ENCODE data around the gene P2RY8. TPM values are rescaled to one million over a fixed set of nuclear protein-coding genes. Genes with fewer than 3 reads are reported as not detected.

The P2RY8 gene
- total and polyA plus RNA-seq, 4 donors = 0.51 to 8.3 (median 4.4) TPM

GRCh38 chrX:1442016-1442665 is 94.8 kb downstream of the P2RY8 start:
- ATAC-seq (ENCODE audit: insufficient read depth, low FRiP score) (no peak), DNase-seq (no peak)
- H3K27ac ChIP-seq (ENCODE audit: low read depth in 1 of 2, low read length in 1 of 2) = no peak overlapping the region
- WGBS, 2 donors = 98% methylated on average over 18 of the region's 18 CpGs
- no peaks in the 10 kb centered on the region for H3K27me3 ChIP-seq (ENCODE audit: control insufficient read depth in 3 of 3, insufficient read depth in 3 of 3, low read length in 2 of 3)
- no peak overlapping the region for H3K9ac ChIP-seq (ENCODE audit: insufficient read depth in 1 of 2, low read length in 2 of 2)
- peaks cover 2 to 16% (median 11%) of the 10 kb centered on the region in 4 donors for H3K36me3 ChIP-seq (ENCODE audit: control insufficient read depth in 4 of 4, insufficient read depth in 4 of 4, low read length in 4 of 4)
- no peak overlapping the region for H3K4me3 ChIP-seq
- TF ChIP-seq CTCF (IDR thresholded peaks at IDR 0.05; ENCODE audit: control extremely low read depth, extremely low read depth) = no peak
- H3K9me3 ChIP-seq (ENCODE audit: control insufficient read depth in 4 of 4, insufficient read depth in 3 of 4, low read length in 3 of 4) = peaks cover 0 to 4% (median 2%) of the 10 kb centered on the region in 4 donors
- no peaks in the 10 kb centered on the region for H3K4me1 ChIP-seq (ENCODE audit: control insufficient read depth in 5 of 5, insufficient read depth in 5 of 5, low read length in 5 of 5)

- peaks cover 0 to 4% (median 2%) of the 10 kb centered on the region in 4 donors for H3K9me3 ChIP-seq (ENCODE audit: control insufficient read depth in 4 of 4, insufficient read depth in 3 of 4, low read length in 3 of 4)
- no peak overlapping the region for H3K27ac ChIP-seq (ENCODE audit: low read depth in 1 of 2, low read length in 1 of 2)
- H3K4me3 ChIP-seq = no peak overlapping the region
- ATAC-seq (ENCODE audit: insufficient read depth, low FRiP score) (no peak), DNase-seq (no peak)
- H3K9ac ChIP-seq (ENCODE audit: insufficient read depth in 1 of 2, low read length in 2 of 2) = no peak overlapping the region
- H3K4me1 ChIP-seq (ENCODE audit: control insufficient read depth in 5 of 5, insufficient read depth in 5 of 5, low read length in 5 of 5) = no peaks in the 10 kb centered on the region
- peaks cover 9 to 27% (median 14%) of the 10 kb centered on the region in 4 donors for H3K36me3 ChIP-seq (ENCODE audit: control insufficient read depth in 4 of 4, insufficient read depth in 4 of 4, low read length in 4 of 4)
- no peaks in the 10 kb centered on the region for H3K27me3 ChIP-seq (ENCODE audit: control insufficient read depth in 3 of 3, insufficient read depth in 3 of 3, low read length in 2 of 3)
- no peak for TF ChIP-seq CTCF (IDR thresholded peaks at IDR 0.05; ENCODE audit: control extremely low read depth, extremely low read depth)
- 98 to 99% methylated on average over 6 of the region's 6 CpGs for WGBS, 2 donors
Measured at GRCh38 chrX:1440506-1440905, 96.5 kb downstream of the P2RY8 start.

- peaks cover 12 to 36% (median 25%) of the 10 kb centered on the region in 4 donors for H3K36me3 ChIP-seq (ENCODE audit: control insufficient read depth in 4 of 4, insufficient read depth in 4 of 4, low read length in 4 of 4)
- no peaks in the 10 kb centered on the region for H3K27me3 ChIP-seq (ENCODE audit: control insufficient read depth in 3 of 3, insufficient read depth in 3 of 3, low read length in 2 of 3)
- H3K4me3 ChIP-seq = no peak overlapping the region
- no peak overlapping the region for H3K9ac ChIP-seq (ENCODE audit: insufficient read depth in 1 of 2, low read length in 2 of 2)
- no peak for ATAC-seq (ENCODE audit: insufficient read depth, low FRiP score)
- 95 to 96% methylated on average over 20 of the region's 20 CpGs for WGBS, 2 donors
- H3K27ac ChIP-seq (ENCODE audit: low read depth in 1 of 2, low read length in 1 of 2) = no peak overlapping the region
- peak in 1 of 3 donors; percentile 8 for DNase-seq
- no peak for TF ChIP-seq CTCF (IDR thresholded peaks at IDR 0.05; ENCODE audit: control extremely low read depth, extremely low read depth)
- no peaks in the 10 kb centered on the region for H3K4me1 ChIP-seq (ENCODE audit: control insufficient read depth in 5 of 5, insufficient read depth in 5 of 5, low read length in 5 of 5)
- no peaks in the 10 kb centered on the region for H3K9me3 ChIP-seq (ENCODE audit: control insufficient read depth in 4 of 4, insufficient read depth in 3 of 4, low read length in 3 of 4)
Measured at GRCh38 chrX:1435241-1435895, 101.6 kb downstream of the P2RY8 start.
